ENCODE data around the gene MYO19. TPM values are rescaled to one million over a fixed set of nuclear protein-coding genes. Genes with fewer than 3 reads are reported as not detected.
"Not testable (repeated sequence)": the region's sequence is repeated elsewhere in the genome, so short reads cannot be mapped to it uniquely, and the experiment has no call there.

MYO19 gene
- total and polyA plus RNA-seq, 8 donors = 11.8 to 311 (median 112) TPM

GRCh38 chr17:36460265-36460937 is 74.3 kb downstream of the MYO19 start:
- H3K4me1 ChIP-seq = peaks cover 0 to 8% (median 2%) of the 10 kb centered on the region in 4 donors
- intact Hi-C loops (cut with DNase I; ENCODE audit: low total_unique reads) = no loop called here
- WGBS, 5 donors = 56 to 71% (median 70%) methylated on average over 5 of the region's 5 CpGs
- no peak overlapping the region for H3K4me3 ChIP-seq
- TF ChIP-seq EP300 (IDR thresholded peaks at IDR 0.05) (no peak), POLR2A (IDR thresholded peaks at IDR 0.05) (no peak), CTCF (IDR thresholded peaks at IDR 0.05) (no peak), POLR2AphosphoS5 (IDR thresholded peaks at IDR 0.05) (no peak)
- peaks cover 8 to 63% (median 36%) of the 10 kb centered on the region in 3 donors for H3K27me3 ChIP-seq
- no peaks in the 10 kb centered on the region for H3K9me3 ChIP-seq
- H3K27ac ChIP-seq = no peak overlapping the region
- DNase-seq = no peak
- H3K36me3 ChIP-seq = no peaks in the 10 kb centered on the region

- H3K4me1 ChIP-seq = peaks cover 0 to 8% (median 2%) of the 10 kb centered on the region in 4 donors
- H3K36me3 ChIP-seq = no peaks in the 10 kb centered on the region
- TF ChIP-seq POLR2A (IDR thresholded peaks at IDR 0.05) = no peak
- TF ChIP-seq CTCF (IDR thresholded peaks at IDR 0.05) = no peak
- no peak for TF ChIP-seq EP300 (IDR thresholded peaks at IDR 0.05)
- TF ChIP-seq POLR2AphosphoS5 (IDR thresholded peaks at IDR 0.05) = no peak
- WGBS, 5 donors = 67 to 88% (median 71%) methylated on average over 3 to 7 of the region's 7 CpGs
- H3K27ac ChIP-seq = no peak overlapping the region
- intact Hi-C loops (cut with DNase I; ENCODE audit: low total_unique reads) = no loop called here
- no peaks in the 10 kb centered on the region for H3K9me3 ChIP-seq
- peaks cover under 1 to 55% (median 28%) of the 10 kb centered on the region in 3 donors for H3K27me3 ChIP-seq
- no peak overlapping the region for H3K4me3 ChIP-seq
- no peak for DNase-seq
Measured at GRCh38 chr17:36459601-36460000, 75.1 kb downstream of the MYO19 start.

GRCh38 chr17:36459045-36459444 is 75.6 kb downstream of the MYO19 start:
- Histone ChIP-seq H3K4me3 (no peak overlapping the region), H3K4me1 (peaks cover 0 to 4% (median 1%) of the 10 kb centered on the region in 4 donors), H3K36me3 (no peaks in the 10 kb centered on the region), H3K27ac (no peak overlapping the region), H3K27me3 (peaks cover 0 to 50% (median 22%) of the 10 kb centered on the region in 3 donors), H3K9me3 (no peaks in the 10 kb centered on the region)
- intact Hi-C loops (cut with DNase I; ENCODE audit: low total_unique reads) = no loop called here
- no peak for TF ChIP-seq POLR2AphosphoS5 (IDR thresholded peaks at IDR 0.05)
- TF ChIP-seq EP300 (IDR thresholded peaks at IDR 0.05) = no peak
- no peak for TF ChIP-seq POLR2A (IDR thresholded peaks at IDR 0.05)
- no peak for TF ChIP-seq CTCF (IDR thresholded peaks at IDR 0.05)
- WGBS, 5 donors = 84 to 90% (median 88%) methylated on average over 2 to 5 of the region's 5 CpGs
- no peak for DNase-seq

- WGBS, 5 donors = 78 to 87% (median 82%) methylated on average over 1 to 9 of the region's 9 CpGs; no CpG with 5 or more reads in 1 of the 5 donors
- H3K27ac ChIP-seq = not testable (repeated sequence)
Measured at GRCh38 chr17:36457701-36458100, 77.0 kb downstream of the MYO19 start.

GRCh38 chr17:36452888-36453287 is 81.8 kb downstream of the MYO19 start:
- DNase-seq; H3K9me3 ChIP-seq; H3K27me3 ChIP-seq; H3K4me3 ChIP-seq; H3K4me1 ChIP-seq; intact Hi-C loops (cut with DNase I; ENCODE audit: low total_unique reads); H3K36me3 ChIP-seq; H3K27ac ChIP-seq: not testable (repeated sequence)
- 43 to 82% (median 70%) methylated on average over 1 to 9 of the region's 9 CpGs for WGBS, 5 donors

More at GRCh38 chr17:36457701-36458100, 77.0 kb downstream of the MYO19 start:
- H3K9me3 ChIP-seq; H3K4me1 ChIP-seq; H3K36me3 ChIP-seq; intact Hi-C loops (cut with DNase I; ENCODE audit: low total_unique reads); DNase-seq; H3K4me3 ChIP-seq: not testable (repeated sequence)
- peaks cover 0 to 36% (median 10%) of the 10 kb centered on the region in 3 donors for H3K27me3 ChIP-seq

- 53 to 85% (median 58%) methylated on average over 2 to 9 of the region's 15 CpGs; no CpG with 5 or more reads in 2 of the 5 donors for WGBS, 5 donors
- intact Hi-C loops (cut with DNase I; ENCODE audit: low total_unique reads) = not testable (repeated sequence)
Measured at GRCh38 chr17:36449997-36450396, 84.7 kb downstream of the MYO19 start.

More at GRCh38 chr17:36449997-36450396, 84.7 kb downstream of the MYO19 start:
- not testable (repeated sequence) for H3K4me1 ChIP-seq, H3K9me3 ChIP-seq, H3K4me3 ChIP-seq, H3K27ac ChIP-seq, DNase-seq, H3K36me3 ChIP-seq, H3K27me3 ChIP-seq

All from stomach (tissue), 9 donors.